Measurements from ENCODE around the gene TTC28.

TTC28 gene

GRCh38 chr22:28410050-28410816 lies 269.4 kb downstream of the TTC28 start:
- TF ChIP-seq CTCF (IDR thresholded peaks at IDR 0.05; ENCODE audit: borderline replicate concordance, insufficient read depth, low read depth, low read length): no peak
- no peak overlapping the region for H3K4me3 ChIP-seq (ENCODE audit: low read depth, low read length)

GRCh38 chr22:28408709-28409108 lies 270.9 kb downstream of the TTC28 start:
- H3K4me3 ChIP-seq (ENCODE audit: low read depth, low read length): no peak overlapping the region
- no peak for TF ChIP-seq CTCF (IDR thresholded peaks at IDR 0.05; ENCODE audit: borderline replicate concordance, insufficient read depth, low read depth, low read length)

- TF ChIP-seq CTCF (IDR thresholded peaks at IDR 0.05; ENCODE audit: borderline replicate concordance, insufficient read depth, low read depth, low read length): no peak
- H3K4me3 ChIP-seq (ENCODE audit: low read depth, low read length): no peak overlapping the region
Measured at GRCh38 chr22:28407645-28408044, 272.0 kb downstream of the TTC28 start.

GRCh38 chr22:28406246-28406645 lies 273.4 kb downstream of the TTC28 start:
- no peak overlapping the region for H3K4me3 ChIP-seq (ENCODE audit: low read depth, low read length)
- TF ChIP-seq CTCF (IDR thresholded peaks at IDR 0.05; ENCODE audit: borderline replicate concordance, insufficient read depth, low read depth, low read length): no peak

- no peak for TF ChIP-seq CTCF (IDR thresholded peaks at IDR 0.05; ENCODE audit: borderline replicate concordance, insufficient read depth, low read depth, low read length)
- no peak overlapping the region for H3K4me3 ChIP-seq (ENCODE audit: low read depth, low read length)
Measured at GRCh38 chr22:28405588-28405987, 274.1 kb downstream of the TTC28 start.

- TF ChIP-seq CTCF (IDR thresholded peaks at IDR 0.05; ENCODE audit: borderline replicate concordance, insufficient read depth, low read depth, low read length): no peak
- H3K4me3 ChIP-seq (ENCODE audit: low read depth, low read length): no peak overlapping the region
Measured at GRCh38 chr22:28402539-28402938, 277.1 kb downstream of the TTC28 start.

- TF ChIP-seq CTCF (IDR thresholded peaks at IDR 0.05; ENCODE audit: borderline replicate concordance, insufficient read depth, low read depth, low read length): no peak
- H3K4me3 ChIP-seq (ENCODE audit: low read depth, low read length): no peak overlapping the region
Measured at GRCh38 chr22:28402060-28402459, 277.6 kb downstream of the TTC28 start.

Measured in GM12875 (cell line).